Measurements from ENCODE around the gene ONECUT2. TPM values are rescaled to one million over a fixed set of nuclear protein-coding genes. Genes with fewer than 3 reads are reported as not detected.

Gene ONECUT2
- total RNA-seq, 2 donors from 2014 or later, result 0.52 TPM; not detected in 1

GRCh38 chr18:57447154-57447621 is 12.0 kb downstream of the ONECUT2 start:
- Mint-ChIP-seq H3K27ac (no peak overlapping the region), H3K36me3 (ENCODE audit: low read depth) (no peaks in the 10 kb centered on the region), H3K4me3 (no peak overlapping the region), H3K27me3 (peaks cover 61% of the 10 kb centered on the region), H3K9me3 (peaks cover 4% of the 10 kb centered on the region), H3K4me1 (no peaks in the 10 kb centered on the region)
- ATAC-seq (replicated peaks), result no peak

GRCh38 chr18:57455576-57456129 is 20.5 kb downstream of the ONECUT2 start:
- no peak overlapping the region for H3K4me3 Mint-ChIP-seq
- H3K36me3 Mint-ChIP-seq (ENCODE audit: low read depth), result no peaks in the 10 kb centered on the region
- peaks cover 3% of the 10 kb centered on the region for H3K9me3 Mint-ChIP-seq
- H3K27me3 Mint-ChIP-seq, result peaks cover 39% of the 10 kb centered on the region
- no peaks in the 10 kb centered on the region for H3K4me1 Mint-ChIP-seq
- ATAC-seq (replicated peaks), result no peak
- H3K27ac Mint-ChIP-seq, result no peak overlapping the region

GRCh38 chr18:57461652-57462269 is 26.6 kb downstream of the ONECUT2 start:
- Mint-ChIP-seq H3K27me3 (peaks cover 24% of the 10 kb centered on the region), H3K4me3 (no peak overlapping the region), H3K36me3 (ENCODE audit: low read depth) (no peaks in the 10 kb centered on the region), H3K4me1 (no peaks in the 10 kb centered on the region), H3K27ac (no peak overlapping the region), H3K9me3 (no peaks in the 10 kb centered on the region)
- ATAC-seq (replicated peaks), result no peak

- Mint-ChIP-seq H3K4me3 (no peak overlapping the region), H3K36me3 (ENCODE audit: low read depth) (no peaks in the 10 kb centered on the region), H3K4me1 (no peaks in the 10 kb centered on the region), H3K27ac (no peak overlapping the region), H3K9me3 (no peaks in the 10 kb centered on the region), H3K27me3 (peaks cover 21% of the 10 kb centered on the region)
- no peak for ATAC-seq (replicated peaks)
Observed at GRCh38 chr18:57466307-57466706, 31.1 kb downstream of the ONECUT2 start.

- no peaks in the 10 kb centered on the region for H3K4me1 Mint-ChIP-seq
- no peaks in the 10 kb centered on the region for H3K36me3 Mint-ChIP-seq (ENCODE audit: low read depth)
- H3K27ac Mint-ChIP-seq, result no peak overlapping the region
- ATAC-seq (replicated peaks), result no peak
- peaks cover 21% of the 10 kb centered on the region for H3K27me3 Mint-ChIP-seq
- H3K9me3 Mint-ChIP-seq, result no peaks in the 10 kb centered on the region
- H3K4me3 Mint-ChIP-seq, result no peak overlapping the region
Observed at GRCh38 chr18:57466745-57467409, 31.7 kb downstream of the ONECUT2 start.

GRCh38 chr18:57469884-57470283 is 34.7 kb downstream of the ONECUT2 start:
- no peak overlapping the region for H3K4me3 Mint-ChIP-seq
- H3K4me1 Mint-ChIP-seq, result no peaks in the 10 kb centered on the region
- no peak overlapping the region for H3K27ac Mint-ChIP-seq

GRCh38 chr18:57475408-57475807 is 40.2 kb downstream of the ONECUT2 start:
- H3K4me1 Mint-ChIP-seq, result no peaks in the 10 kb centered on the region
- H3K27me3 Mint-ChIP-seq, result peaks cover 16% of the 10 kb centered on the region
- no peak overlapping the region for H3K4me3 Mint-ChIP-seq
- no peaks in the 10 kb centered on the region for H3K9me3 Mint-ChIP-seq
- ATAC-seq (replicated peaks), result no peak
- no peaks in the 10 kb centered on the region for H3K36me3 Mint-ChIP-seq (ENCODE audit: low read depth)
- no peak overlapping the region for H3K27ac Mint-ChIP-seq

More at GRCh38 chr18:57469884-57470283, 34.7 kb downstream of the ONECUT2 start:
- ATAC-seq (replicated peaks), result no peak
- H3K36me3 Mint-ChIP-seq (ENCODE audit: low read depth), result no peaks in the 10 kb centered on the region
- no peaks in the 10 kb centered on the region for H3K9me3 Mint-ChIP-seq
- H3K27me3 Mint-ChIP-seq, result peaks cover 21% of the 10 kb centered on the region

- no peak overlapping the region for H3K27ac Mint-ChIP-seq
- H3K27me3 Mint-ChIP-seq, result peaks cover 16% of the 10 kb centered on the region
- H3K9me3 Mint-ChIP-seq, result no peaks in the 10 kb centered on the region
- no peak overlapping the region for H3K4me3 Mint-ChIP-seq
- no peak for ATAC-seq (replicated peaks)
- no peaks in the 10 kb centered on the region for H3K4me1 Mint-ChIP-seq
- no peaks in the 10 kb centered on the region for H3K36me3 Mint-ChIP-seq (ENCODE audit: low read depth)
Observed at GRCh38 chr18:57475903-57476302, 40.7 kb downstream of the ONECUT2 start.

GRCh38 chr18:57480733-57481132 is 45.6 kb downstream of the ONECUT2 start:
- Mint-ChIP-seq H3K36me3 (ENCODE audit: low read depth) (no peaks in the 10 kb centered on the region), H3K9me3 (no peaks in the 10 kb centered on the region), H3K27me3 (peaks cover 12% of the 10 kb centered on the region), H3K4me3 (no peak overlapping the region), H3K27ac (no peak overlapping the region), H3K4me1 (no peaks in the 10 kb centered on the region)
- ATAC-seq (replicated peaks), result no peak

- no peak for ATAC-seq (replicated peaks)
- Mint-ChIP-seq H3K36me3 (ENCODE audit: low read depth) (no peaks in the 10 kb centered on the region), H3K27me3 (peaks cover 3% of the 10 kb centered on the region)
Observed at GRCh38 chr18:57497372-57498294, 62.5 kb downstream of the ONECUT2 start.

GRCh38 chr18:57498682-57499256 is 63.6 kb downstream of the ONECUT2 start:
- no peak overlapping the region for H3K27ac Mint-ChIP-seq
- no peaks in the 10 kb centered on the region for H3K4me1 Mint-ChIP-seq
- H3K9me3 Mint-ChIP-seq, result no peaks in the 10 kb centered on the region
- no peak overlapping the region for H3K4me3 Mint-ChIP-seq
- no peaks in the 10 kb centered on the region for H3K36me3 Mint-ChIP-seq (ENCODE audit: low read depth)
- no peak for ATAC-seq (replicated peaks)
- H3K27me3 Mint-ChIP-seq, result peaks cover 3% of the 10 kb centered on the region

More at GRCh38 chr18:57497372-57498294, 62.5 kb downstream of the ONECUT2 start:
- Mint-ChIP-seq H3K27ac (no peak overlapping the region), H3K9me3 (no peaks in the 10 kb centered on the region), H3K4me1 (no peaks in the 10 kb centered on the region), H3K4me3 (no peak overlapping the region)

GRCh38 chr18:57502624-57503023 is 67.5 kb downstream of the ONECUT2 start:
- Mint-ChIP-seq H3K4me1 (no peaks in the 10 kb centered on the region), H3K4me3 (no peak overlapping the region), H3K27me3 (peaks cover 16% of the 10 kb centered on the region), H3K27ac (no peak overlapping the region), H3K9me3 (no peaks in the 10 kb centered on the region), H3K36me3 (ENCODE audit: low read depth) (no peaks in the 10 kb centered on the region)
- no peak for ATAC-seq (replicated peaks)

- Mint-ChIP-seq H3K36me3 (ENCODE audit: low read depth) (no peaks in the 10 kb centered on the region), H3K27me3 (peaks cover 34% of the 10 kb centered on the region), H3K4me1 (no peaks in the 10 kb centered on the region), H3K27ac (no peak overlapping the region), H3K4me3 (no peak overlapping the region), H3K9me3 (no peaks in the 10 kb centered on the region)
- ATAC-seq (replicated peaks), result no peak
Observed at GRCh38 chr18:57505231-57505630, 70.1 kb downstream of the ONECUT2 start.

- H3K27ac Mint-ChIP-seq, result no peak overlapping the region
- H3K4me1 Mint-ChIP-seq, result no peaks in the 10 kb centered on the region
- no peak for ATAC-seq (replicated peaks)
- H3K9me3 Mint-ChIP-seq, result peaks cover 3% of the 10 kb centered on the region
- no peak overlapping the region for H3K4me3 Mint-ChIP-seq
- H3K36me3 Mint-ChIP-seq (ENCODE audit: low read depth), result no peaks in the 10 kb centered on the region
- H3K27me3 Mint-ChIP-seq, result peaks cover 15% of the 10 kb centered on the region
Observed at GRCh38 chr18:57516056-57516455, 80.9 kb downstream of the ONECUT2 start.

Measured in activated T-helper 17 cell treated with anti-CD3 and anti-CD28 coated beads, Interleukin-2, amount 50 U/mL, for 72 hours (primary cell).